T-helper 2 cell treated with Interferon-gamma antibody and Interleukin-4, amounts not matched to agents 100 ng/mL and 5 ng/mL, for 36 hours (primary cell): ENCODE results near the gene SPOCD1. TPM values are rescaled to one million over a fixed set of nuclear protein-coding genes. Genes with fewer than 3 reads are reported as not detected.

ENCODE experiments used
- intact Hi-C: fragments of 100-400 bp; cut with micrococcal nuclease; formaldehyde crosslinking; loops from one replicate; pipeline ENCODE4 v1.15.1; 2023
- total RNA-seq: library from RNA; stranded (reverse); gene quantifications from 2 replicates; pipeline ENCODE4 v1.2.3, GENCODE V29; 2022

Gene SPOCD1
- total RNA-seq, 1 donor from 2014 or later: not detected

DNA sequence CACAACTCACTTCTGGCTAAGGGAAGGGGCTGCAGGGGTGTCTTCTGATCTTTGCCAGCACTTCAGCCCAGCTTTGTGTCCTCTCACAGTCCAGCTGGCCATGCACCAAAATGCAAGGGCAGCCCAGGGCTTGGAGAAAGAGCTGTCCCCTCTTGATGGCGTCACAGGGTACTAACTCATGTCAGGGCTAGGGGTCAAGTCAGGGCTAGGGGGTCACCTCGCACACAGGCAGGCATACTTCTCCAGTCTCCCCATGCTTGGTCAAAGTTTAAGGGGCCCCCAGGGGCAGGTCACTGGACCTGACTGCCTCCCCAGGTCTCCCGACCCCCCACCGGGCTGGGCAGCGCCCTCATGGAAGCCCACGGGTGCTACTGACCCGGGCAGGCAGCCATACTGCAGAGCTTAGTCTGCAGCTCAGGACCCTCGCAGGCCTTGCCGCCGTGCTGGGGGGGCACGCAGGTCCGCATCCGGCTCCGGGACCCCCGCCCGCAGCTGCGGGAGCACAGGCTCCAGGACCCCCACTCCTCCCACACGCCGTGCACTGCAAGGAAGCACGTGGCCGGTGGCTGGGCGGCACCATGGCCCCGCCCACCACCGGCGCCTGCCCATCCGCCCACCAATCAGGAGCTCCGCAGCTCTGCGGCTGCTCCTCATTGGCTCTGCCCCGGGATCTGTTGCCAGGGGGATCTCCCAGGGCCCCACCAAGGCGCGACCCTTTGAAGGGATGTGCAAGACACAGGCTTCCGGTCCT, 73.2 kb downstream of the SPOCD1 start:
- intact Hi-C loops: no loop called here

Other genes with a start within 250 kb of the SPOCD1 start
- gene TINAGL1, start 239.5 kb downstream of the SPOCD1 start, total RNA-seq: not detected in 2 replicates
- gene HCRTR1, start 198.3 kb downstream of the SPOCD1 start, total RNA-seq: not detected in 2 replicates
- gene PEF1, start 171.1 kb downstream of the SPOCD1 start, total RNA-seq: 45.7 and 47.9 TPM in 2 replicates
- not detected in 2 replicates for gene COL16A1, start 112.0 kb downstream of the SPOCD1 start, total RNA-seq
- 0.30 and 0.32 TPM in 2 replicates for gene ADGRB2, start 51.7 kb downstream of the SPOCD1 start, total RNA-seq
- 540 and 560 TPM in 2 replicates for gene PTP4A2, start 122.3 kb upstream of the SPOCD1 start, total RNA-seq
- gene KHDRBS1, start 197.8 kb upstream of the SPOCD1 start, total RNA-seq: 160 and 162 TPM in 2 replicates